Measurements from ENCODE around the gene SH3TC1.

The SH3TC1 gene

DNA sequence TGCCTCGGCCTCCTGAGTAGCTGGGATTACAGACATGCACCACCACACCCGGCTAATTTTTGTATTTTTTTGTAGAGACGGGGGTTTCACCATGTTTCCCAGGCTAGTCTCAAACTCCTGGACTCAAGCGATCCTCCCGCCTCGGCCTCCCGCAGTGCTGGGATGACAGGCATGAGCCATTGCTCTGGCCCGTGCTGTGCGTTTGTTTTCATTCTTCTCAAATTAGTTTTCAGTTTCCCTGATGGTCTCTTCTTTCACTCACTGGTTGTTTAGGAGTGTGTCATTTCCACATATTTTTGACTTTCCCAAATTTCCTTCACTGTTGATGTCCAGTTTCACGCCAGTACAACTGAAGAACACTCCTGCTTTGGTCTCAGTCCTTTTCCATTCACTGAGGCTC, 31.8 kb downstream of the SH3TC1 start:
- H3K9ac ChIP-seq: no peak overlapping the region
- TF ChIP-seq CTCF (IDR thresholded peaks at IDR 0.05): no peak
- no peaks in the 10 kb centered on the region for H3K36me3 ChIP-seq (ENCODE audit: control insufficient read depth, insufficient read depth, low read length)
- H3K27me3 ChIP-seq (ENCODE audit: control insufficient read depth, insufficient read depth, low read length): no peaks in the 10 kb centered on the region
- H3K79me2 ChIP-seq: no peaks in the 10 kb centered on the region
- no peaks in the 10 kb centered on the region for H3K4me1 ChIP-seq
- H3K4me2 ChIP-seq (ENCODE audit: low read length): no peak overlapping the region
- H3K9me3 ChIP-seq (ENCODE audit: control insufficient read depth, low read length): no peaks in the 10 kb centered on the region
- no peak overlapping the region for H3K27ac ChIP-seq
- no peak overlapping the region for H3K4me3 ChIP-seq (ENCODE audit: low read depth, low read length)
- no peak overlapping the region for H2AFZ ChIP-seq

DNA sequence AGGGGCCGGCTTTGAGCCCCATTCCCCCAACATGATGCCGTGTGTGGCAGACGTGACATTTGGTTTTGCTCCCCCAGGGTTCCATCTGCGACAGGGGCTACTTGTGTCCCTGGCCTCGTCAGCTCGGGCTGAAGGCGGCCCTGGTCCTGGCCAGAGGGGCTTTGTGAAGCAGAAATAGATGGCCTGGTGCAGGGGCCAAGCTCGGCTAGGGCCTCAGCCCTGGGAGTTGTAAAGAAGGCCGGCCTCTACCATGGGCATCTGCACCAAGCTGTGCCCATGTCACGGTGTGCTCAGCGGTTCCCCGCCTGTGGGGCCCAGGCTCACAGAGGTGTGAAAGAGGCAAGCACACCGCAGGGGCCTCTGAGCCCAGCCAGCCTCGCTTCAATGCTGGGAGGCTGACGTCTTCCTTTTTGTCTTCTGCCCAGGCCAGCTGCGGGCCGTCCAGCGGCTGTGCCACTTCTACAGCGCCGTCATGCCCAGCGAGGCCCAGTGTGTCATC, 32.5 kb downstream of the SH3TC1 start:
- Histone ChIP-seq H3K27me3 (ENCODE audit: control insufficient read depth, insufficient read depth, low read length) (no peaks in the 10 kb centered on the region), H3K79me2 (no peaks in the 10 kb centered on the region), H3K9me3 (ENCODE audit: control insufficient read depth, low read length) (no peaks in the 10 kb centered on the region), H3K4me1 (no peaks in the 10 kb centered on the region), H3K4me2 (ENCODE audit: low read length) (no peak overlapping the region), H3K36me3 (ENCODE audit: control insufficient read depth, insufficient read depth, low read length) (no peaks in the 10 kb centered on the region), H3K4me3 (ENCODE audit: low read depth, low read length) (no peak overlapping the region), H3K9ac (no peak overlapping the region), H2AFZ (no peak overlapping the region), H3K27ac (no peak overlapping the region)
- TF ChIP-seq CTCF (IDR thresholded peaks at IDR 0.05): no peak

DNA sequence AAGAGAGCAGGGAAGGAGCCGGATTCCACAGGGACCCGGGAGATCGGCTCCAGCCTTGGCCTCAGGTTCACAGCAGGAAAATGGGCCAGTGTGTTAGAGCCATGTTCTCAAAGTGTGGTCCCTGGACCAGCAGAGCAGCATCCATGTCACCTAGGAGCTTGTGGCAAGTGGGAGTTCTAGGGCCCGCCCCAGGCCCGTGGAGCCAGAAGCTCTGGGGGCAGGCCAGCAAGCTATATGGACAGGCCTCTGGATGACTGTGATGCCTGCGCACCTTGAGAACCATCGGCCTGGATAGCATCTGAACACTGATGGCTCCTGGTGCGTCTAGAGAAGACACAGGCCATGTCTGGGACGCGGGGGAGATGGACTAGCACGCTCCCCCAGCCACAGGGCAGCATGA, 33.7 kb downstream of the SH3TC1 start:
- H3K36me3 ChIP-seq (ENCODE audit: control insufficient read depth, insufficient read depth, low read length): no peaks in the 10 kb centered on the region

DNA sequence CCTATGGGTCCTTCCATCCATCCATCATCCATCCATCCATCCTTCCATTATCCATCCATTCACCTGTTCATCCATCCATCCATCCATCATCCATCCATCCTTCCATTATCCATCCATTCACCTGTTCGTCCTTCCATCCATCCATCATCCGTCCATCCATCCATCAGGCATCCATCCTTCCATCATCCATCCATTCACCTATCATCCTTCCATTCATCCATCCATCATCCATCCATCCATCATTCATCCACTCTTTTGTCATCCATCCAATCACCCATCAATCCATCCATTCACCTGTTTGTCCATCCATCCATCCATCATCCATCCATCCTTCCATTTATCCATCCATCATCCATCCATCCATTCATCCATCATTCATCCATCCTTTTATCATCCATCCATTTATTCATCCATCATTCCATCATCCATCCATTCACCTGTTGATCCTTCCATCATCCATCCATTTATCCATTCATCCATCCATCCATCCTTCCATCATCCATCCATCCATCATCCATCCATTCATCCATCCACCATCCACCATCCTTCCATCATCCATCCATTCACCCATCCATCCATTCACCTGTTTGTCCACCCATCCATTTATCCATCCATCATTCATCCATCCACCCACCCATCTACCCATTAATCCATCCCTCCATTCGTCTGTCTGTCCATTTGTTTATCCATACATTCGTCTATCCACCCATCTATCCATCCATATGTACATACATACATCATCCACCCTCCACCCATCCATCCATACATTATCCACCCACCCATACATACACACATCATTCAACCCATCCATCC, 34.8 kb downstream of the SH3TC1 start:
- H3K4me3 ChIP-seq (ENCODE audit: low read depth, low read length): no peak overlapping the region
- no peak overlapping the region for H2AFZ ChIP-seq
- H3K27me3 ChIP-seq (ENCODE audit: control insufficient read depth, insufficient read depth, low read length): no peaks in the 10 kb centered on the region
- no peak overlapping the region for H3K27ac ChIP-seq
- no peaks in the 10 kb centered on the region for H3K9me3 ChIP-seq (ENCODE audit: control insufficient read depth, low read length)
- H3K4me1 ChIP-seq: no peaks in the 10 kb centered on the region
- TF ChIP-seq CTCF (IDR thresholded peaks at IDR 0.05): no peak
- H3K36me3 ChIP-seq (ENCODE audit: control insufficient read depth, insufficient read depth, low read length): no peaks in the 10 kb centered on the region
- no peak overlapping the region for H3K4me2 ChIP-seq (ENCODE audit: low read length)
- H3K79me2 ChIP-seq: no peaks in the 10 kb centered on the region
- no peak overlapping the region for H3K9ac ChIP-seq

More for the DNA sequence above, 33.7 kb downstream of the SH3TC1 start:
- no peaks in the 10 kb centered on the region for H3K79me2 ChIP-seq
- no peak overlapping the region for H3K4me3 ChIP-seq (ENCODE audit: low read depth, low read length)
- no peaks in the 10 kb centered on the region for H3K4me1 ChIP-seq
- no peak for TF ChIP-seq CTCF (IDR thresholded peaks at IDR 0.05)
- H3K9ac ChIP-seq: no peak overlapping the region
- H3K9me3 ChIP-seq (ENCODE audit: control insufficient read depth, low read length): no peaks in the 10 kb centered on the region
- H3K4me2 ChIP-seq (ENCODE audit: low read length): no peak overlapping the region
- H2AFZ ChIP-seq: no peak overlapping the region
- no peaks in the 10 kb centered on the region for H3K27me3 ChIP-seq (ENCODE audit: control insufficient read depth, insufficient read depth, low read length)
- H3K27ac ChIP-seq: no peak overlapping the region

DNA sequence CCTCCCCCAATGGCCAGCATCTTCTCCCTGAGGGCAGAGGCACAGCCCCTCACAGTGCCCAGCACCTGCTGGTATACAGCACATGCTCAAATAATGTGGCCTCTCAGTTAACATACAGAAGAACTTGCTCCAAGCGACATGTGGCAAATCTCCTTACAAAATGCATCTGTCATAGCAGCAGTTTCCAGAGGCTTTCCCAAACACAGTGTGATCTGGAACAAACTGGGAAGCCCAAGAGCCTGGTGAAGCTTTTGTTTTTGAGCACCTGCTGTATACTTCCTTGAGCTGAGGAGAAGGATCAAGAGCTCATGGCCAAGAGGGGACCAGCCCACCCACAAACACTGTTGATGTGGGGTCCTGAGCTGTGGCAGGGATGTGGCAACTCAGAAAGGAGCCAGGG, 35.6 kb downstream of the SH3TC1 start:
- no peaks in the 10 kb centered on the region for H3K79me2 ChIP-seq

More for the DNA sequence above, 35.6 kb downstream of the SH3TC1 start:
- no peak for TF ChIP-seq CTCF (IDR thresholded peaks at IDR 0.05)
- Histone ChIP-seq H3K27ac (no peak overlapping the region), H3K27me3 (ENCODE audit: control insufficient read depth, insufficient read depth, low read length) (no peaks in the 10 kb centered on the region), H3K4me3 (ENCODE audit: low read depth, low read length) (no peak overlapping the region), H3K9ac (no peak overlapping the region), H3K36me3 (ENCODE audit: control insufficient read depth, insufficient read depth, low read length) (no peaks in the 10 kb centered on the region), H2AFZ (no peak overlapping the region), H3K4me1 (no peaks in the 10 kb centered on the region), H3K9me3 (ENCODE audit: control insufficient read depth, low read length) (no peaks in the 10 kb centered on the region), H3K4me2 (ENCODE audit: low read length) (no peak overlapping the region)
